Smooth muscle cell (in vitro differentiated cells): ENCODE results near the gene POLR2L. TPM values are rescaled to one million over a fixed set of nuclear protein-coding genes. Genes with fewer than 3 reads are reported as not detected.
A peak's percentile ranks its signal among the peaks of the same experiment; 100 is the strongest.

Experiments
- DNase-seq: peaks from one replicate; lab custom pipeline; 2025; ENCODE audit not compliant: unreplicated experiment; lab: John Stamatoyannopoulos, UW
- H2AFZ ChIP-seq: fragments of 200-600 bp; sonication (generic); 2 replicates; pipeline ENCODE4 v1.6.0; 2016; ENCODE audit warnings: antibody characterized with exemption, low read depth, mild to moderate bottlenecking
- H3F3A ChIP-seq: fragments of 200-600 bp; sonication (generic); 2 replicates; pipeline ENCODE4 v1.6.0; 2017; ENCODE audit warnings: antibody characterized with exemption, low read depth
- H3K27ac ChIP-seq: fragments of 200-600 bp; sonication (generic); 2 replicates; pipeline ENCODE4 v1.5.1; 2016; ENCODE audit warnings: low read depth, mild to moderate bottlenecking
- H3K27me3 ChIP-seq: fragments of 200-600 bp; sonication (generic); 2 replicates; pipeline ENCODE4 v1.6.1; 2016; ENCODE audit warnings: low read depth, mild to moderate bottlenecking
- H3K36me3 ChIP-seq: fragments of 200-600 bp; sonication (generic); 2 replicates; pipeline ENCODE4 v1.5.1; 2016; ENCODE audit warnings: low read depth
- H3K4me1 ChIP-seq: fragments of 200-600 bp; sonication (generic); 2 replicates; pipeline ENCODE4 v1.5.1; 2016; ENCODE audit warnings: low read depth
- H3K4me2 ChIP-seq: fragments of 200-600 bp; sonication (generic); 2 replicates; pipeline ENCODE4 v1.6.0; 2016; ENCODE audit warnings: mild to moderate bottlenecking
- H3K4me3 ChIP-seq: fragments of 200-600 bp; sonication (generic); 2 replicates; pipeline ENCODE4 v1.5.1; 2016; ENCODE audit warnings: mild to moderate bottlenecking
- H3K79me2 ChIP-seq: fragments of 200-600 bp; sonication (generic); 2 replicates; pipeline ENCODE4 v1.6.0; 2016; ENCODE audit warnings: low read depth, mild to moderate bottlenecking
- H3K9ac ChIP-seq: fragments of 200-600 bp; sonication (generic); 2 replicates; pipeline ENCODE4 v1.6.0; 2016; ENCODE audit warnings: low read depth
- H3K9me3 ChIP-seq: fragments of 200-600 bp; sonication (generic); replicated peaks from 2 replicates; pipeline ENCODE4 v1.5.1; 2016; ENCODE audit warnings: low read depth
- H4K20me1 ChIP-seq: fragments of 200-600 bp; sonication (generic); 2 replicates; pipeline ENCODE4 v1.6.0; 2016; ENCODE audit warnings: low read depth
- WGBS: methylation state at CpG from one replicate; pipeline ENCODE4 v1.1.7; 2016; ENCODE audit warnings: low lambda C conversion rate; 5-methylcytosine and 5-hydroxymethylcytosine counted together
- polyA plus RNA-seq: library from polyadenylated mRNA; unstranded; fragments of >200 nt; fragmentation: Nextera tagmentation; extraction: Ambion mirVana; gene quantifications from 2 replicates; pipeline ENCODE4 v1.2.1, GENCODE V29; 2016
- total RNA-seq: library from RNA; depleted of rRNA; stranded (reverse); fragments of >200 nt; gene quantifications from 2 replicates; pipeline ENCODE4 v1.2.3, GENCODE V29; 2014
- TF ChIP-seq, protein P1 (sequence below): fragments of 200-600 bp; sonication (generic); IDR thresholded peaks from 2 replicates; pipeline ENCODE4 v1.5.1; 2017; ENCODE audit warnings: borderline replicate concordance, mild to moderate bottlenecking, antibody characterized with exemption; ENCODE audit not compliant: insufficient read depth, poor library complexity, severe bottlenecking

POLR2L gene
- total and polyA plus RNA-seq, 2 experiments from 2014 or later: 51.4 to 380 TPM

DNA sequence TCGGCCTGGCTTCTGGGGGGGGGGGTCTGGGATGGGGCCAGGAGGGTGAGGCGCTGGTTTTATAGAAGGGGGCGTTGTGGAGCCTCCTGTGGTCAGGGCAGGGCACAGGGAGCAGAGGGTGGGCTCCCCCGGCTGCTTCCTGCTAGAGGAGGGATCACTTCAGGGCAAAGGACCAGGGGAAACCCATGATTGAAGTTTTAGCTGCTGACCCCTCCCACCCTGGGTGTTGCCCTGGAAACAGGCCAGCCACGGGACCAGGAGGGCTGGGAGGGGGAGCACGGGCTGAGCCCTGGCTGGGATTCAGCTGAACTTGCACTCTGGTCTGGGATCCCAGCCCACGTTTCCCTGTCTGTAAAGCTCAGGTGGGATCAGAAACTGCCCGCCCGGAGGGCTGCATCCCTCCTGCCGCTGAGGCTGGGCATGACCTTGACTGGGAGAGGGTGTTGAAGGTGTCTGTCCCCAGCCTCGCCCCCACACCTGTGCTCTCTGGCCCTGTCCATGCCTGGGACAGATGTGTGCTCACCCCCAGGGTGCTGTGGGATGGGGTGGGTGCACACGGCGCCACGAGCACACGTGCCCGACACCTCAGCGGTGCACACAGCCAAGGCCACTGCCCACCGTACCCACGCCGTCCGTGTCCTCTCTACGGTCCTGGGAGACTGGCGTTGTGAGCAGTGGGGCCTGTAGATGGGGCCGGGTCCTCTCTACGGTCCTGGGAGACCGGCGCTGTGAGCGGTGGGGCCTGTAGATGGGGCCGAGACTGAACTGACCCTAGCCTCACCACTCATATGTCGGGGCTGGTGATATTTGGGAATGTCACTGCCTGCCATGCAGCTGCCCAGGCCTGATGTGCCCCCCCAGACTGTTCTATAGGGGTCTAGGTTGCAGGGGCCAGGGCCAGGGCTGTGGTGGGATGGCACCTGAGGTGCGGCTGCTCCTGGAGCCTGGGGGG lies 2.6 kb upstream of the POLR2L start:
- 46% methylated on average over 24 of the region's 31 CpGs for WGBS
- TF ChIP-seq, protein P1, sequence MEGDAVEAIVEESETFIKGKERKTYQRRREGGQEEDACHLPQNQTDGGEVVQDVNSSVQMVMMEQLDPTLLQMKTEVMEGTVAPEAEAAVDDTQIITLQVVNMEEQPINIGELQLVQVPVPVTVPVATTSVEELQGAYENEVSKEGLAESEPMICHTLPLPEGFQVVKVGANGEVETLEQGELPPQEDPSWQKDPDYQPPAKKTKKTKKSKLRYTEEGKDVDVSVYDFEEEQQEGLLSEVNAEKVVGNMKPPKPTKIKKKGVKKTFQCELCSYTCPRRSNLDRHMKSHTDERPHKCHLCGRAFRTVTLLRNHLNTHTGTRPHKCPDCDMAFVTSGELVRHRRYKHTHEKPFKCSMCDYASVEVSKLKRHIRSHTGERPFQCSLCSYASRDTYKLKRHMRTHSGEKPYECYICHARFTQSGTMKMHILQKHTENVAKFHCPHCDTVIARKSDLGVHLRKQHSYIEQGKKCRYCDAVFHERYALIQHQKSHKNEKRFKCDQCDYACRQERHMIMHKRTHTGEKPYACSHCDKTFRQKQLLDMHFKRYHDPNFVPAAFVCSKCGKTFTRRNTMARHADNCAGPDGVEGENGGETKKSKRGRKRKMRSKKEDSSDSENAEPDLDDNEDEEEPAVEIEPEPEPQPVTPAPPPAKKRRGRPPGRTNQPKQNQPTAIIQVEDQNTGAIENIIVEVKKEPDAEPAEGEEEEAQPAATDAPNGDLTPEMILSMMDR: no peak
- Histone ChIP-seq H3F3A (peaks cover 8% of the 10 kb centered on the region), H3K36me3 (no peaks in the 10 kb centered on the region), H3K79me2 (peaks cover 21% of the 10 kb centered on the region), H3K4me2 (peak overlapping the region; percentile 96), H3K27ac (peak overlapping the region; percentile 66), H3K4me3 (peak overlapping the region; percentile 96), H3K4me1 (peaks cover 34% of the 10 kb centered on the region), H3K27me3 (peaks cover 10% of the 10 kb centered on the region), H3K9me3 (no peaks in the 10 kb centered on the region), H2AFZ (no peak overlapping the region), H4K20me1 (peaks cover 73% of the 10 kb centered on the region), H3K9ac (no peak overlapping the region)
- peak; percentile 74 for DNase-seq

DNA sequence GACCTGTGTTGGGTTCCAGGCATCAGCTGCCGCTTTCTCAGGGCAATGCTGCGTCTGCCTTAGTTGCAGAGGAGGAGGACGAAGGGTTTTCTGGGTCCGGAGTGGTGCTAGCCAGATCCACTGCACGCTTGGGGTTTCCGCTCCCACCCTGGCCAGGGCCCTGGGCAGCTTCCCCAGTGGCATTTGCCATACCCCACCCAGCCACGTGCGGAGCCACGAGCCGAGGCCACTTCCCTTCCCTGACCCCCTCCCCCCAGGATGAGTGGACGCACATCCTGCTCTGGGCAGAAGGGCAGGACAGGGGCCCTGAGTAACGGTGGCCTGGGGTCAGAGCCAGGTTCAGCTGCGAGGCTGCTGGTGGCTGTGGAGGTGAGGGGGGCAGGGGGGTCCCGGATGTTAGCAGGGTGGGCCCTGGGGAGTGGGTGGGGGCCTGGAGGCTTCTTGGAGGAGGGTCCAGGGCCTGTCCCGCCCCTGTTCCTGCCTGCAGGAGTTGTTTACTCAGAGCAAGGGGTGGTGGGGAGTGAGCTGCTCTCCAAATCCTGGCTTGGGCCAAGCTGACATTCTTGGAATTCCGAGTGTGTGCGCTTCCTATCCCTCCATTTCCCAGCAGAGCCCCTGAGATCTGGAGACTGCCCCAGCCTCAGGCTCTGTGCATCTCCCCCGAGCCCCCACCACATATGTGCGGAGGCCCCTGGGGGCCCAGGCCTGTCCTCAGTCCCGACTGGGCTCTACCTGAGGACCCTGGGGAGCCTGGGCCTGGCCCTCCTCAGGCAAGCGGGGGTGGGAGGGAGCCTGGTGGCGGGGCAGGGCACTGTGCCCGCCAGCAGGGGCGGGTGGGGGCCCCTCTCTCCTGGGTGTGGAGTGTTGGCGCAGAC lies 1.7 kb upstream of the POLR2L start:
- Histone ChIP-seq H3K4me2 (peak overlapping the region; percentile 96), H3K9me3 (no peaks in the 10 kb centered on the region), H3K4me1 (peaks cover 33% of the 10 kb centered on the region), H2AFZ (no peak overlapping the region), H3K4me3 (peak overlapping the region; percentile 96), H3K9ac (peak overlapping the region; percentile 100), H4K20me1 (peaks cover 77% of the 10 kb centered on the region), H3K27me3 (peaks cover 6% of the 10 kb centered on the region), H3K27ac (peak overlapping the region; percentile 66), H3K79me2 (peaks cover 21% of the 10 kb centered on the region), H3F3A (peaks cover 12% of the 10 kb centered on the region), H3K36me3 (no peaks in the 10 kb centered on the region)
- TF ChIP-seq, protein P1: no peak
- 4% methylated on average over 23 of the region's 25 CpGs for WGBS
- peak; percentile 63 for DNase-seq

DNA sequence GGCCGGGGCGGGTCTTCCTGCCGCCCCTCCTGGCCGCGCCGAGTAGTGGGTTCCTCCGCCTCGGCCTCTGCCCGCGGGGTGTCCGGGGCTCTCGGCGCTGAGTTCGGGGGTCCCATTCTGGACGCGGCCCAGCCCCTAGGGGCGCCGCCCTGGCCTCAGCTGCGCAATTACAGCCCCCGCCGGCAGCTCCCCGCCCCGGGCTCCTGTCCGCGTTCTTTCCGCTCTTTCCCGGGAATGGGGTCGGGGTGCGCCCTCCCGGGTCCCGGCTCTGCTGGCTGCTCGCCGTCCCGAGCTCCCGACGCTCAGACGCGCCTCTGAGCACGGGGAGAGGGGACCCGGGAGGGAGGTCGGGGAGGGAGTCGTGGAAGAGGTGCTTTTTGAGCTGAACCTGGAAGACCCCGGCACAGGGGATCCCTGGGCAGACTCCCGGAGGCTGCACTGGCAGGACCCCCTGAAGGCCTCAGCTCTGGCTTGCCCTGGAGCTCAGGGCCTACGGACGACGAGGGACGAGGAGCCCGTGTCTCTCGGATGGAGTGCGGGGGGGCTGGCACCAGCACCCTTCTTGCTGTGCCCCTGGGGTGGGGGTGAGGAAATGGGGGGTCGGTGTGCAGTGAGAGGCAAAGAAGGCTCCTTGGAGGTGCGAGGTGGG lies 881 bp upstream of the POLR2L start:
- H3K9me3 ChIP-seq: no peaks in the 10 kb centered on the region
- no peaks in the 10 kb centered on the region for H3K27me3 ChIP-seq
- peaks cover 12% of the 10 kb centered on the region for H3F3A ChIP-seq
- no peak overlapping the region for H2AFZ ChIP-seq
- peak overlapping the region; percentile 96 for H3K4me2 ChIP-seq
- H4K20me1 ChIP-seq: peaks cover 76% of the 10 kb centered on the region
- peaks cover 21% of the 10 kb centered on the region for H3K79me2 ChIP-seq
- H3K4me3 ChIP-seq: peak overlapping the region; percentile 96
- H3K9ac ChIP-seq: peak overlapping the region; percentile 100
- no peaks in the 10 kb centered on the region for H3K36me3 ChIP-seq
- no peak for DNase-seq
- TF ChIP-seq, protein P1: no peak
- peak overlapping the region; percentile 66 for H3K27ac ChIP-seq
- 2% methylated on average over 24 of the region's 53 CpGs for WGBS
- peaks cover 26% of the 10 kb centered on the region for H3K4me1 ChIP-seq
